H1 (cell line): ENCODE results near the gene TEX101. TPM values are rescaled to one million over a fixed set of nuclear protein-coding genes. Genes with fewer than 3 reads are reported as not detected.
"Not testable (repeated sequence)": the region's sequence is repeated elsewhere in the genome, so short reads cannot be mapped to it uniquely, and the experiment has no call there.

Experiments used
- CTCF ChIA-PET: fragments of 300-600 bp; sonication (Branson Sonifier 250); formaldehyde crosslinking; loops from one replicate; lab custom pipeline; 2021; ENCODE audit not compliant: partially characterized antibody; lab: Charles Lee
- POLR2A ChIA-PET: fragments of 300-600 bp; sonication (Branson Sonifier 250); formaldehyde crosslinking; loops from one replicate; lab custom pipeline; 2021; ENCODE audit warnings: inconsistent platforms; ENCODE audit not compliant: partially characterized antibody; lab: Charles Lee
- DNase-seq, 2 experiments: peaks; one replicate each; pipeline versions ENCODE4 v3.0.0 to v3.0.0-alpha.2; 2010 to 2022; ENCODE audit warnings: low spot score in 2 of 2, low read depth in 1 of 2, mixed read lengths in 1 of 2
- FAIRE-seq: peaks from 2 replicates; lab custom pipeline; 2011; peaks lifted over from hg19 to GRCh38; lab: Jason Lieb, UNC
- H2AFZ ChIP-seq: 2 replicates; pipeline ENCODE4 v1.8.1; 2012; ENCODE audit warnings: low read length, inconsistent platforms
- H2AK5ac ChIP-seq: 2 replicates; pipeline ENCODE4 v1.6.1; 2013; ENCODE audit warnings: low read depth, low read length
- H2BK120ac ChIP-seq: replicated peaks from 2 replicates; pipeline ENCODE3; 2013; ENCODE audit warnings: low read depth, low read length, inconsistent platforms
- H2BK12ac ChIP-seq: 2 replicates; pipeline ENCODE4 v1.6.1; 2013; ENCODE audit warnings: low read depth, low read length
- H2BK15ac ChIP-seq: 2 replicates; pipeline ENCODE4 v1.6.1; 2013; ENCODE audit warnings: low read length
- H2BK20ac ChIP-seq: 2 replicates; pipeline ENCODE4 v1.6.1; 2013; ENCODE audit warnings: low read length
- H2BK5ac ChIP-seq: 2 replicates; pipeline ENCODE4 v1.6.1; 2013; ENCODE audit warnings: low read depth, low read length
- H3K14ac ChIP-seq: 2 replicates; pipeline ENCODE4 v1.6.1; 2013; ENCODE audit warnings: inconsistent platforms; ENCODE audit not compliant: insufficient read length
- H3K18ac ChIP-seq: 2 replicates; pipeline ENCODE4 v1.6.1; 2013; ENCODE audit warnings: low read length; ENCODE audit errors: extremely low read depth
- H3K23ac ChIP-seq: 2 replicates; pipeline ENCODE4 v1.6.1; 2013; ENCODE audit warnings: inconsistent platforms; ENCODE audit not compliant: insufficient read length
- H3K23me2 ChIP-seq: 2 replicates; pipeline ENCODE4 v1.6.1; 2013; ENCODE audit warnings: low read depth, low read length
- H3K27ac ChIP-seq: 2 replicates; pipeline ENCODE4 v1.6.1; 2011; ENCODE audit warnings: low read depth, low read length, inconsistent platforms
- H3K27me3 ChIP-seq, 4 experiments: replicated peaks in 1 of 4; 1 replicate in 1 of 4; 2 replicates in 3 of 4; pipeline versions ENCODE4 v1.6.1 to v1.8.1; 2011 to 2013; ENCODE audit warnings: low read length in 3 of 4, mild to moderate bottlenecking in 3 of 4, inconsistent platforms in 2 of 4, mixed read lengths in 2 of 4, moderate library complexity in 1 of 4; ENCODE audit not compliant: control insufficient read depth in 3 of 4, insufficient read depth in 3 of 4; ENCODE audit errors: extremely low read depth in 1 of 4
- H3K36me3 ChIP-seq, 4 experiments: 2 replicates each; pipeline versions ENCODE4 v1.6.1 to v1.8.1; 2011 to 2013; ENCODE audit warnings: mild to moderate bottlenecking in 4 of 4, low read length in 3 of 4, moderate library complexity in 2 of 4, control low read depth in 1 of 4, inconsistent platforms in 1 of 4; ENCODE audit not compliant: insufficient read depth in 4 of 4, control insufficient read depth in 2 of 4
- H3K4ac ChIP-seq: replicated peaks from 2 replicates; pipeline ENCODE3; 2013; ENCODE audit warnings: low read length, low read depth, mixed read lengths, inconsistent platforms; ENCODE audit not compliant: insufficient read length
- H3K4me1 ChIP-seq, 4 experiments: replicated peaks in 1 of 4; 1 replicate in 1 of 4; 2 replicates in 3 of 4; pipeline versions ENCODE4 v1.6.1 to v1.8.1; 2011 to 2013; ENCODE audit warnings: low read length in 3 of 4, inconsistent platforms in 2 of 4, mixed read lengths in 1 of 4; ENCODE audit not compliant: insufficient read depth in 4 of 4, control insufficient read depth in 3 of 4
- H3K4me2 ChIP-seq, 2 experiments: 2 replicates each; pipeline versions ENCODE4 v1.6.1 to v1.8.1; 2011 to 2013; ENCODE audit warnings: low read depth in 2 of 2, low read length in 2 of 2, control low read depth in 1 of 2, inconsistent platforms in 1 of 2, mild to moderate bottlenecking in 1 of 2; ENCODE audit not compliant: insufficient read depth in 1 of 2
- H3K4me3 ChIP-seq, 4 experiments: fragments of 200-600, 300-600 bp in 1 of 4; sonication (generic), shearing (Covaris generic), sonication (Bioruptor Twin) in 1 of 4; 2 replicates each; pipeline versions ENCODE4 v1.5.1 to v1.8.1; 2011 to 2016; ENCODE audit warnings: low read length in 4 of 4, low read depth in 3 of 4, control low read depth in 2 of 4, inconsistent platforms in 2 of 4, mild to moderate bottlenecking in 2 of 4, mixed read lengths in 1 of 4, moderate library complexity in 1 of 4; ENCODE audit not compliant: insufficient read depth in 2 of 4; ENCODE audit errors: extremely low read depth in 1 of 4
- H3K56ac ChIP-seq: replicated peaks from 2 replicates; pipeline ENCODE3; 2013; ENCODE audit warnings: low read depth, mild to moderate bottlenecking, mixed read lengths, low read length, inconsistent platforms; ENCODE audit not compliant: insufficient read length
- H3K79me1 ChIP-seq: 2 replicates; pipeline ENCODE4 v1.6.1; 2013; ENCODE audit warnings: low read depth, low read length, control low read depth
- H3K79me2 ChIP-seq, 2 experiments: 2 replicates each; pipeline versions ENCODE4 v1.6.1 to v1.8.1; 2012 to 2013; ENCODE audit warnings: low read length in 2 of 2, mild to moderate bottlenecking in 2 of 2, inconsistent platforms in 1 of 2; ENCODE audit not compliant: insufficient read depth in 2 of 2, control insufficient read depth in 1 of 2
- H3K9ac ChIP-seq, 4 experiments: replicated peaks in 1 of 4; 1 replicate in 1 of 4; 2 replicates in 3 of 4; pipeline versions ENCODE4 v1.6.1 to v1.8.1; 2011 to 2013; ENCODE audit warnings: low read depth in 3 of 4, low read length in 3 of 4, control low read depth in 2 of 4, mild to moderate bottlenecking in 2 of 4, moderate library complexity in 2 of 4, inconsistent platforms in 1 of 4; ENCODE audit errors: extremely low read depth in 1 of 4
- H3K9me3 ChIP-seq, 2 experiments: 2 replicates each; pipeline versions ENCODE4 v1.6.1 to v1.8.1; 2012 to 2013; ENCODE audit warnings: mild to moderate bottlenecking in 2 of 2, moderate library complexity in 2 of 2, control low read depth in 1 of 2, inconsistent platforms in 1 of 2, low read depth in 1 of 2, low read length in 1 of 2, mixed read lengths in 1 of 2; ENCODE audit not compliant: insufficient read depth in 2 of 2
- H4K20me1 ChIP-seq, 2 experiments: replicated peaks in 1 of 2; 2 replicates each; pipeline versions ENCODE3 to v1.8.1; 2011 to 2013; ENCODE audit warnings: inconsistent platforms in 2 of 2, low read length in 2 of 2, mild to moderate bottlenecking in 1 of 2; ENCODE audit not compliant: insufficient read depth in 2 of 2, control insufficient read depth in 1 of 2
- H4K5ac ChIP-seq: 2 replicates; pipeline ENCODE4 v1.6.1; 2013; ENCODE audit warnings: low read length, low read depth, mixed read lengths, inconsistent platforms; ENCODE audit not compliant: insufficient read length
- H4K8ac ChIP-seq: 2 replicates; pipeline ENCODE4 v1.8.0; 2013; ENCODE audit warnings: mild to moderate bottlenecking, moderate library complexity, low read length, inconsistent platforms; ENCODE audit not compliant: insufficient read depth; ENCODE audit errors: extremely low read depth
- H4K91ac ChIP-seq: replicated peaks from 2 replicates; pipeline ENCODE3; 2013; ENCODE audit warnings: low read length, mixed read lengths, inconsistent platforms; ENCODE audit not compliant: insufficient read length
- WGBS, 2 experiments: shearing (Covaris generic) in 1 of 2; methylation state at CpG; one replicate each; pipeline versions ENCODE4 v1.1.6 to v1.1.7; 2013 to 2015; ENCODE audit warnings: low lambda C conversion rate in 2 of 2, mixed read lengths in 2 of 2, inconsistent platforms in 1 of 2, low coverage in 1 of 2, missing lambda C conversion rate in 1 of 2; ENCODE audit not compliant: insufficient replicate concordance in 2 of 2, insufficient coverage in 1 of 2, insufficient read length in 1 of 2; ENCODE audit errors: extremely low coverage in 1 of 2, missing lambda C conversion rate in 1 of 2; 5-methylcytosine and 5-hydroxymethylcytosine counted together
- polyA plus RNA-seq, 7 experiments: library from polyadenylated mRNA; depleted of rRNA in 3 of 7; stranded (reverse) in 5 of 7; unstranded in 2 of 7; fragments of >200 nt in 5 of 7; fragments of 200-250 nt in 2 of 7; gene quantifications; 1 replicate in 5 of 7; 2 replicates in 1 of 7; 4 replicates in 1 of 7; pipeline versions ENCODE4 v1.2.1 to v1.2.3, GENCODE V29; 2011 to 2013; ENCODE audit warnings: missing spikeins in 2 of 7, mixed read lengths in 2 of 7
- total RNA-seq: library from RNA; stranded (reverse); fragmentation: NEBNext Ultra II Directional; extraction: Animal tissue kit (Norgen Biotek cat#: 25700); gene quantifications from 2 replicates; pipeline ENCODE4 v1.2.1, GENCODE V29; 2021

TEX101 gene
- total and polyA plus RNA-seq, 2 of the 8 experiments (the other 6 are each of a cell fraction or from before 2014, with no cell fraction given) = 0.12 TPM; not detected in 1

GRCh38 chr19:43444091-43444490 lies 29.4 kb downstream of the TEX101 start:
- H3K27ac ChIP-seq = not testable (repeated sequence)

More at GRCh38 chr19:43444091-43444490, 29.4 kb downstream of the TEX101 start:
- H2AK5ac ChIP-seq, H3K4me1 ChIP-seq, H3K14ac ChIP-seq, H2BK5ac ChIP-seq, H4K91ac ChIP-seq, H3K36me3 ChIP-seq, H2BK120ac ChIP-seq, H4K8ac ChIP-seq, H3K23ac ChIP-seq, H2AFZ ChIP-seq, H3K9ac ChIP-seq, H2BK15ac ChIP-seq, H3K4me3 ChIP-seq, H4K20me1 ChIP-seq, H3K9me3 ChIP-seq, H3K27me3 ChIP-seq, H3K4me2 ChIP-seq, DNase-seq, H3K79me2 ChIP-seq, H4K5ac ChIP-seq, H2BK12ac ChIP-seq, H3K4ac ChIP-seq, FAIRE-seq, H3K23me2 ChIP-seq, H2BK20ac ChIP-seq, H3K79me1 ChIP-seq, H3K56ac ChIP-seq, H3K18ac ChIP-seq: not testable (repeated sequence)
- ChIA-PET CTCF (interaction anchor here (0.6 to 6.5 kb wide), 4 partner anchors 11 to 1321 kb away, joined by 3 to 192 read pairs (median 24); partner anchors contain the start of gene ETHE1), POLR2A (interaction anchor here (1.5 to 1.8 kb wide), 2 partner anchors 19 to 88 kb away, joined by 3 to 4 read pairs; no protein-coding TSS in a partner anchor)
- 92% methylated on average over 9 of the region's 9 CpGs; no CpG with 5 or more reads in 1 of the 2 experiments for WGBS, 2 experiments
